SU-DHL-6 (cell line): ENCODE measurements around the gene OR1B1.
"Not testable (repeated sequence)": the region's sequence is repeated elsewhere in the genome, so short reads cannot be mapped to it uniquely, and the experiment has no call there.

Source experiments
- H2AFZ ChIP-seq: fragments of 200-600 bp; sonication (generic); 2 replicates; pipeline ENCODE4 v1.6.1; 2014; ENCODE audit warnings: low read depth, mild to moderate bottlenecking, moderate library complexity, mixed read lengths, antibody characterized with exemption, low read length; ENCODE audit not compliant: severe bottlenecking
- H3F3A ChIP-seq: fragments of 200-600 bp; shearing (Covaris generic); 2 replicates; pipeline ENCODE4 v1.6.0; 2016; ENCODE audit warnings: antibody characterized with exemption, mild to moderate bottlenecking; ENCODE audit not compliant: insufficient read depth
- H3K27ac ChIP-seq: fragments of 200-600 bp; sonication (generic); 2 replicates; pipeline ENCODE4 v1.5.1; 2016; ENCODE audit warnings: low read depth, mild to moderate bottlenecking, low read length, moderate library complexity, mixed read lengths
- H3K27me3 ChIP-seq: fragments of 200-600 bp; sonication (generic), shearing (Covaris generic); 2 replicates; pipeline ENCODE4 v1.6.0; 2014; ENCODE audit warnings: mild to moderate bottlenecking, low read length
- H3K36me3 ChIP-seq: fragments of 200-600 bp; sonication (generic); 2 replicates; pipeline ENCODE4 v1.6.1; 2014; ENCODE audit warnings: mild to moderate bottlenecking, low read length, mixed read lengths
- H3K4me2 ChIP-seq: fragments of 300-600, 200-600 bp; shearing (Covaris generic), sonication (generic); 2 replicates; pipeline ENCODE4 v1.6.0; 2014; ENCODE audit warnings: low read length, low read depth, mild to moderate bottlenecking; ENCODE audit not compliant: poor library complexity, severe bottlenecking
- H3K4me3 ChIP-seq: fragments of 200-600 bp; sonication (generic); 2 replicates; pipeline ENCODE4 v1.5.1; 2014; ENCODE audit warnings: antibody characterized with exemption, low read length, mild to moderate bottlenecking, mixed read lengths; ENCODE audit not compliant: insufficient read depth, poor library complexity, severe bottlenecking
- H3K79me2 ChIP-seq: fragments of 200-600 bp; sonication (generic); 2 replicates; pipeline ENCODE4 v1.6.1; 2014; ENCODE audit warnings: mild to moderate bottlenecking, low read length, moderate library complexity; ENCODE audit not compliant: insufficient read depth
- H3K9ac ChIP-seq: fragments of 200-600 bp; sonication (generic); 2 replicates; pipeline ENCODE4 v1.7.0; 2014; ENCODE audit warnings: mild to moderate bottlenecking, low read length
- H3K9me2 ChIP-seq: fragments of 200-600 bp; sonication (generic); replicated peaks from 2 replicates; pipeline ENCODE4 v1.6.1; 2014; ENCODE audit warnings: low read length; ENCODE audit not compliant: insufficient read depth
- H3K9me3 ChIP-seq: fragments of 200-600 bp; sonication (generic); 2 replicates; pipeline ENCODE4 v1.6.1; 2014; ENCODE audit warnings: low read length, mixed read lengths; ENCODE audit not compliant: insufficient read depth
- H4K20me1 ChIP-seq: fragments of 200-600 bp; sonication (generic); 2 replicates; pipeline ENCODE4 v1.6.1; 2014; ENCODE audit warnings: low read depth, mild to moderate bottlenecking, antibody characterized with exemption, low read length, moderate library complexity, mixed read lengths
- CTCF ChIP-seq: fragments of 200-600 bp; sonication (generic); IDR thresholded peaks from one replicate; pipeline ENCODE4 v1.5.1; 2017; ENCODE audit warnings: antibody characterized with exemption, mild to moderate bottlenecking, low read length, moderate library complexity; ENCODE audit not compliant: insufficient read depth, poor library complexity, severe bottlenecking
- EZH2phosphoT487 ChIP-seq: fragments of 200-600 bp; sonication (generic), shearing (Covaris generic); conservative IDR thresholded peaks from 2 replicates; pipeline ENCODE4 v1.6.1; 2018; ENCODE audit warnings: mild to moderate bottlenecking, antibody characterized with exemption, low read length, moderate library complexity, mixed read lengths

The OR1B1 gene

GRCh38 chr9:122609804-122610203 is 47.6 kb downstream of the OR1B1 start:
- Histone ChIP-seq H3K4me3 (no peak overlapping the region), H4K20me1 (no peaks in the 10 kb centered on the region), H2AFZ (no peak overlapping the region), H3K4me2 (no peak overlapping the region), H3F3A (no peaks in the 10 kb centered on the region), H3K9ac (no peak overlapping the region), H3K27ac (no peak overlapping the region), H3K9me2 (no peaks in the 10 kb centered on the region), H3K79me2 (no peaks in the 10 kb centered on the region), H3K36me3 (no peaks in the 10 kb centered on the region), H3K9me3 (no peaks in the 10 kb centered on the region), H3K27me3 (no peaks in the 10 kb centered on the region)
- TF ChIP-seq CTCF, result no peak
- no peak for TF ChIP-seq EZH2phosphoT487

GRCh38 chr9:122606587-122606986 is 50.8 kb downstream of the OR1B1 start:
- Histone ChIP-seq H3K9me3 (no peaks in the 10 kb centered on the region), H3K4me3 (no peak overlapping the region), H3K27ac (no peak overlapping the region), H3F3A (no peaks in the 10 kb centered on the region), H3K4me2 (no peak overlapping the region), H3K79me2 (no peaks in the 10 kb centered on the region), H3K36me3 (no peaks in the 10 kb centered on the region), H3K9me2 (no peaks in the 10 kb centered on the region), H4K20me1 (no peaks in the 10 kb centered on the region), H3K9ac (no peak overlapping the region), H3K27me3 (no peaks in the 10 kb centered on the region), H2AFZ (no peak overlapping the region)
- TF ChIP-seq CTCF (no peak), EZH2phosphoT487 (no peak)

- TF ChIP-seq CTCF, result no peak
- TF ChIP-seq EZH2phosphoT487, result no peak
- H3K4me3 ChIP-seq, result no peak overlapping the region
- H2AFZ ChIP-seq, result no peak overlapping the region
- no peaks in the 10 kb centered on the region for H3K79me2 ChIP-seq
- H3K9ac ChIP-seq, result no peak overlapping the region
- no peaks in the 10 kb centered on the region for H4K20me1 ChIP-seq
- H3K9me3 ChIP-seq, result no peaks in the 10 kb centered on the region
- H3K9me2 ChIP-seq, result no peaks in the 10 kb centered on the region
- no peaks in the 10 kb centered on the region for H3F3A ChIP-seq
- H3K27me3 ChIP-seq, result no peaks in the 10 kb centered on the region
- H3K4me2 ChIP-seq, result no peak overlapping the region
- no peak overlapping the region for H3K27ac ChIP-seq
- H3K36me3 ChIP-seq, result no peaks in the 10 kb centered on the region
These were observed 51.7 kb downstream of the OR1B1 start for GRCh38 chr9:122605691-122606090.

DNA sequence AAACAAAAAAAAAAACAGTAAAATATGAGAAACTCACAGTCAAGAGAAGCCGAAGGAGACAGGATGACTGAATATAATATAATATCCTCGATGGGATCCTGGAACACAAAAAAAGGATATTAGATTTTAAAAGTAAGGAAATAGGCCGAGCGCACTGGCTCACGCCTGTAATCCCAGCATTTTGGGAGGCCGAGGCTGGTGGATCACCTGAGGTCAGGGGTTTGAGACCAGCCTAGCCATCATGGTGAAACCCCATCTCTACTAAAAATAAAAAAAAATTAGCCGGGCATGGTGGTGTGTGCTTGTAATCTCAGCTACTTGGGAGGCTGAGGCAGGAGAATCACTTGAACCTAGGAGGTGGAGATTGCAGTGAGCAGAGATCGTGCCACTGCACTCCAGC is 74.1 kb downstream of the OR1B1 start, which contains the start of gene OR1L8:
TSS of gene OR1L8 (minus strand) at position 101 of the 400 bp plus-strand sequence. CDS start 14,907 bp downstream, outside the sequence.
- not testable (repeated sequence) for H3K27ac ChIP-seq

More for the DNA sequence above, 74.1 kb downstream of the OR1B1 start, which contains the start of gene OR1L8:
- H3K36me3 ChIP-seq, H3K4me2 ChIP-seq, H3K27me3 ChIP-seq, H3F3A ChIP-seq, H3K9me3 ChIP-seq, H2AFZ ChIP-seq, H3K79me2 ChIP-seq, H3K9me2 ChIP-seq, H3K9ac ChIP-seq, H3K4me3 ChIP-seq, H4K20me1 ChIP-seq: not testable (repeated sequence)
